Endothelial cell of umbilical vein (primary cell): Measurements from ENCODE around the gene TTLL13.

Source experiments
- CTCF ChIP-seq, 2 donors: IDR thresholded peaks; 1 replicate in 1 of 2; 2 replicates in 1 of 2; pipeline ENCODE4 v1.5.1; 2011; ENCODE audit warnings: low read length in 2 of 2, mild to moderate bottlenecking in 2 of 2, moderate library complexity in 2 of 2, control low read depth in 1 of 2, inconsistent platforms in 1 of 2, low read depth in 1 of 2; ENCODE audit not compliant: insufficient read depth in 1 of 2; ENCODE audit errors: extremely low read depth in 1 of 2
- POLR2A ChIP-seq: IDR thresholded peaks from 2 replicates; pipeline ENCODE4 v1.6.1; 2012; ENCODE audit warnings: low read depth, mild to moderate bottlenecking, control low read depth, low read length

DNA sequence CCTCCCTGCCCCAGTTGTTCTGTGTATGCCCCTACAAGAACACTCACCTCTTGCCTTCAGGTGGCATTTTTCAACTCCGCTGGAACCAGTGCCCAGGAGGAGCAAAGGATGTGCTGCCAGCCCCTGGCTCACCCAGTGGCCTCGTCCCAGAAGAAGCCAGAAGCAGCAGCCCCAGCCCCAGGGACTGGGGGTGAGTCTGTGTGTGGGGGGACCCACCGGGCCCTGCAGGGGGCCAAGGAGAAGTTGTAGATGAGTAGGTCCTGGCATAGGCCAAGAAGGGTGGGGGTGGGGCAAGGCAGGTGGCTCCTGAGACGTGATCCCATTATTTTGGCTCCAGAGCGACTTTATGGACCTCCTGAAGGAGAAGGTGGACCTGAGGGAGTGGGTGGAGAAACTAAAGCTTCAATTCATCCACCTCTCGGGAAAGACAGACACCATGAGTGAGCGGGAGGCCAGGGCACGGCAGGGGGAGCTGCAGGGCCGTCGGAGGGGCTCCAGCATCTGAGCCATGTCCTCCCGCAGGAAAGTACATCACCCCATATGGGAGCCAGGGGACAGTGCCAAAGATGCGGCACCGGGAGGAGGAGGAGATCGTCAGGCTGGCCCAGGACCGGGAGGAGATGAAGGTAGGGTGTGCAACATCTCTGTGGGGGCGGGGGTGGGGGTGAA, 45.4 kb downstream of the TTLL13 start:
- TF ChIP-seq CTCF (IDR thresholded peaks at IDR 0.05; ENCODE audit: extremely low read depth in 1 of 2, insufficient read depth in 1 of 2, low read depth in 1 of 2, low read length in 2 of 2) (no peak), POLR2A (no peak)
